Measurements from ENCODE around the gene G6PD. TPM values are rescaled to one million over a fixed set of nuclear protein-coding genes. Genes with fewer than 3 reads are reported as not detected.

The G6PD gene
- total RNA-seq, 1 donor from 2014 or later, result 20.0 TPM

DNA sequence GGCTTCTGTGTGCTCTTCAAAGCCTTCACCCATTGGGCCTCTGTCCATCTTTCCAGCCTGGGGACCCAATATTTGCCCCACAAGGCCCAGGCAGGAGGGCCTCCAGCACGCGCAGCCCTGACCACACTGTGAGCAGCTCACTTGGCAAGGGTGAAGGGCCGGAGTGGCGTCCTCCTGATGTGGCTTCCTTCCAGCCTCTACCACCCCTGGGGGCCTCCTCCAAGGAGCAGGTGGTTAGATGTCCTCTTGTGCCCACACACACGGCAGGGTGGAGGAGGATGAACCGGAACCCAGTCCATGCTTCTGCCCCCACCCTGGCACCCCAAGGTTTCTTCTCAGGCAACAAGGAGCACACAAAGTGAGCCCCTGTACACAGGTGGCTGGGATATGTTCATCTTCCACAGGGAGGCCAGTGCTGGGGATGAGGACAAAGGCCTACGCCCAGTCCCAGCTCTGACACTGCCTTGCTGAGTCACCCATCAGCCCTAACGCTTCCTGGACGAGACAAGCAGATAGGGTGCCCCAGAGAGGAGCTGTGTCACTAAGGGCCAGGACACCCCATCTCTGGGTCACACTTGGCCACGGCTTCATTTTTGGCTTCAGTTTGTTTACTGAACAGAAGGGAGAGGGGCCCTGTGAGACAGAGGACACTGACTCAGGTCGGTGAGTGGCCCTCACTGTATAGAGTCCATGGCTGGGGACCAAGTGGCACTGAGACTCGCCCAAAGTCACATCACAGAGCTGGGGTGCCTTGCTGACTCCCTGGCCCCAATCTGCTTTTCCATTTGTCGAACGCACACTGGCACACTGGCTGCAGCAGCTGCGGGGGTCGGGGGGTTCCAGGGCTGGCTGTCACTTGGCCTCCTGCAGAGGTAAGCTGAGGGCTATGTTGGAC is 62.1 kb downstream of the G6PD start:
- DNase-seq (ENCODE audit: low read depth) (peak; percentile 29), FAIRE-seq (no peak)
- TF ChIP-seq CTCF (IDR thresholded peaks at IDR 0.05; ENCODE audit: insufficient read depth, low read length, severe bottlenecking), result no peak
- no peak overlapping the region for H3K4me3 ChIP-seq (ENCODE audit: low read depth, low read length)
- no peaks in the 10 kb centered on the region for H3K27me3 ChIP-seq (ENCODE audit: control insufficient read depth, insufficient read depth, low read length)
- peaks cover 8% of the 10 kb centered on the region for H3K36me3 ChIP-seq (ENCODE audit: control insufficient read depth, insufficient read depth, low read length)

- no peak for FAIRE-seq
These were observed 63.3 kb downstream of the G6PD start for GRCh38 chrX:154483325-154483724.

GRCh38 chrX:154482786-154483185 is 63.9 kb downstream of the G6PD start:
- FAIRE-seq (no peak), DNase-seq (ENCODE audit: low read depth) (no peak)
- H3K27me3 ChIP-seq (ENCODE audit: control insufficient read depth, insufficient read depth, low read length), result no peaks in the 10 kb centered on the region
- H3K36me3 ChIP-seq (ENCODE audit: control insufficient read depth, insufficient read depth, low read length), result peaks cover 7% of the 10 kb centered on the region
- TF ChIP-seq CTCF (IDR thresholded peaks at IDR 0.05; ENCODE audit: insufficient read depth, low read length, severe bottlenecking), result no peak
- H3K4me3 ChIP-seq (ENCODE audit: low read depth, low read length), result no peak overlapping the region

More at GRCh38 chrX:154483325-154483724, 63.3 kb downstream of the G6PD start:
- TF ChIP-seq CTCF (IDR thresholded peaks at IDR 0.05; ENCODE audit: insufficient read depth, low read length, severe bottlenecking), result no peak
- H3K4me3 ChIP-seq (ENCODE audit: low read depth, low read length), result no peak overlapping the region
- H3K27me3 ChIP-seq (ENCODE audit: control insufficient read depth, insufficient read depth, low read length), result no peaks in the 10 kb centered on the region
- H3K36me3 ChIP-seq (ENCODE audit: control insufficient read depth, insufficient read depth, low read length), result peaks cover 8% of the 10 kb centered on the region
- DNase-seq (ENCODE audit: low read depth), result no peak

DNA sequence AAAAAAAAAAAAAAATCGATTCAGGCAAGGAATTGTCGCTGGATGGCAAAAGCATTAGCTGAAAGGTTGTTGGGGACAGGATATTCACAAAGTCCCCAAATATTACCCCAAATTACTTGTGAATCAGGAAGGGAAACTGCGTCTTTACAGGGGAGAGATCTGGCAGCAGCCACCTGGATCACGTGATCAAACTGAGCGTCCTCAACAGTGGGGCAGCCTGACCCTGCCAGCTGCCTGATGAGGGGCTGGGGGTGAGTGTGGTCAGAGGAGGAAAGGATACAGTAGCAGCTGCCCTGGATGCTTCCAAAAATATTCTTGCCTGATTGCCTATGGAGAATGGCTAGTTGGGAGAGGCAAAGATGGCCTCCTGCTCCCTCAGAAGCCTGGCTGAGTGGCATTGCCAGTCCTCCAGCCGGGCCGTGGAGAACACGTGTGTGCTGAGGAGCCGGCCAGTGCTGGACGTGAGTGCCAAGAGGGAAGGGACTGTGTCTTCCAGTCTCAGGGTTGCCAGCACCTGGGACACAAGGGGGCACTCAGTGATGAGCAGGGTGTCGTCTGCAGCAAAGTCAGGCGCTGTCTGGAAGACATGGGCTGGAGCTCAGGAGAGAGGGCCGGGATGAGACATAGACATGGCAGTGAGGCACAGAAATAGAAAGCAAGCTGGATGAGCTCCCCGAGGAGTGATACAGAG is 64.6 kb downstream of the G6PD start:
- FAIRE-seq, result no peak
- TF ChIP-seq CTCF (IDR thresholded peaks at IDR 0.05; ENCODE audit: insufficient read depth, low read length, severe bottlenecking), result no peak
- no peak overlapping the region for H3K4me3 ChIP-seq (ENCODE audit: low read depth, low read length)

More for the DNA sequence above, 64.6 kb downstream of the G6PD start:
- DNase-seq (ENCODE audit: low read depth), result no peak
- Histone ChIP-seq H3K36me3 (ENCODE audit: control insufficient read depth, insufficient read depth, low read length) (peaks cover 5% of the 10 kb centered on the region), H3K27me3 (ENCODE audit: control insufficient read depth, insufficient read depth, low read length) (no peaks in the 10 kb centered on the region)

Other genes starting within 250 kb of the G6PD start
- 676 and 858 TPM in 2 replicates for gene FLNA, start 172.2 kb downstream of the G6PD start, total RNA-seq
- gene EMD, start 167.6 kb downstream of the G6PD start, total RNA-seq, result 16.1 and 27.3 TPM in 2 replicates
- gene RPL10, start 148.5 kb downstream of the G6PD start, total RNA-seq, result 2,240 and 6,023 TPM in 2 replicates
- 38.7 and 70.7 TPM in 2 replicates for gene DNASE1L1, start 137.6 kb downstream of the G6PD start, total RNA-seq
- 20.6 and 22.4 TPM in 2 replicates for gene TAFAZZIN, start 135.3 kb downstream of the G6PD start, total RNA-seq
- gene ATP6AP1, start 118.2 kb downstream of the G6PD start, total RNA-seq, result 44.0 and 51.7 TPM in 2 replicates
- 87.2 and 98.5 TPM in 2 replicates for gene GDI1, start 109.7 kb downstream of the G6PD start, total RNA-seq
- gene FAM50A, start 102.7 kb downstream of the G6PD start, total RNA-seq, result 88.5 and 90.4 TPM in 2 replicates
- gene PLXNA3, start 88.6 kb downstream of the G6PD start, total RNA-seq, result 6.1 and 8.7 TPM in 2 replicates
- 7.2 and 14.7 TPM in 2 replicates for gene LAGE3, start 67.6 kb downstream of the G6PD start, total RNA-seq
- 36.6 and 59.2 TPM in 2 replicates for gene UBL4A, start 60.2 kb downstream of the G6PD start, total RNA-seq
- gene SLC10A3, start 56.2 kb downstream of the G6PD start, total RNA-seq, result 7.4 and 13.4 TPM in 2 replicates
- gene FAM3A, start 30.6 kb downstream of the G6PD start, total RNA-seq, result 33.2 and 36.6 TPM in 2 replicates
- 8.4 and 10.3 TPM in 2 replicates for gene IKBKG, start 774 bp upstream of the G6PD start, total RNA-seq
- gene CTAG1A, start 38.3 kb upstream of the G6PD start, total RNA-seq, result not detected in 2 replicates
- gene CTAG1B, start 72.4 kb upstream of the G6PD start, total RNA-seq, result not detected in 2 replicates
- not detected in 2 replicates for gene CTAG2, start 106.7 kb upstream of the G6PD start, total RNA-seq
- under 0.01 and 0.13 TPM in 2 replicates for gene GAB3, start 204.2 kb upstream of the G6PD start, total RNA-seq
- gene DKC1, start 216.0 kb upstream of the G6PD start, total RNA-seq, result 62.1 and 91.1 TPM in 2 replicates